RCC 7860 (cell line): Measurements from ENCODE around the gene PXDN.
A peak's percentile ranks its signal among the peaks of the same experiment; 100 is the strongest.

Experiments
- DNase-seq: peaks from one replicate; pipeline ENCODE4 v3.0.0-alpha.2; 2015; ENCODE audit warnings: low spot score
- FAIRE-seq: peaks from 2 replicates; lab custom pipeline; 2012; peaks lifted over from hg19 to GRCh38; lab: Jason Lieb, UNC

The PXDN gene

DNA sequence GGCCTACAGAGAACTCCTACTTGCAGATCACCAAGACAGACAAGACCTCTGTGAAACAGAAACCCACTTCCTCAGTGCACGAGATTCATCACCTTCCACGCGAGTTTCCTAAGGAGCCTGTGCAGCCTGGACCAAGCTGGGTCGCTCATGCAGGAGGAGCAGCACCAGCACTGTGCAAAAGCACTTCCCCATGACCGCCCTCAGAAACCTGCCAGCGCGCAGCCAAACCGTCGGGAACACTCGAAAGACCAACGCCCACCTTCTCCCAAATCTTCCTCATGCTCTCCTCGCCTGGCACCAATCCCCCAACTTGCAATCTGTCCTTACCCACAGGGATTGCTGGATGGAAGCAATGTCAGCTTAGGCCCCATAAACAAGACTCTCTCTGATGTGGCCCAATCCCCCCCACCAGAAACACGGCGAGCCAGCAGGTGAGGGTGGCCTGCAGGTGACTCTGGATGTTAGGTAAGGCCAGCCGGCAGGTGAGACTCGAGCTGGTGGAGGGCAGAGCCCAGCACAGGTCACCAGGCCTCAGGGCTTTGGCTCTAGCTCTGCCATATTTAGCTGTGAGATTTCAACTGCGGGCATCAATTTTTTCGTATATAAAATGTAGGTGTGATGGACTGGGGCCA lies 69.4 kb downstream of the PXDN start:
- FAIRE-seq, result no peak

GRCh38 chr2:1674276-1674675 lies 70.0 kb downstream of the PXDN start:
- FAIRE-seq (no peak), DNase-seq (no peak)

More for the DNA sequence above, 69.4 kb downstream of the PXDN start:
- DNase-seq, result no peak

GRCh38 chr2:1673160-1673944 lies 71.0 kb downstream of the PXDN start:
- no peak for DNase-seq
- no peak for FAIRE-seq

- FAIRE-seq (no peak), DNase-seq (no peak)
Measured at GRCh38 chr2:1672738-1673137, 71.6 kb downstream of the PXDN start.

GRCh38 chr2:1671916-1672315 lies 72.4 kb downstream of the PXDN start:
- DNase-seq (no peak), FAIRE-seq (no peak)

GRCh38 chr2:1670636-1671035 lies 73.7 kb downstream of the PXDN start:
- no peak for FAIRE-seq
- DNase-seq, result no peak

DNA sequence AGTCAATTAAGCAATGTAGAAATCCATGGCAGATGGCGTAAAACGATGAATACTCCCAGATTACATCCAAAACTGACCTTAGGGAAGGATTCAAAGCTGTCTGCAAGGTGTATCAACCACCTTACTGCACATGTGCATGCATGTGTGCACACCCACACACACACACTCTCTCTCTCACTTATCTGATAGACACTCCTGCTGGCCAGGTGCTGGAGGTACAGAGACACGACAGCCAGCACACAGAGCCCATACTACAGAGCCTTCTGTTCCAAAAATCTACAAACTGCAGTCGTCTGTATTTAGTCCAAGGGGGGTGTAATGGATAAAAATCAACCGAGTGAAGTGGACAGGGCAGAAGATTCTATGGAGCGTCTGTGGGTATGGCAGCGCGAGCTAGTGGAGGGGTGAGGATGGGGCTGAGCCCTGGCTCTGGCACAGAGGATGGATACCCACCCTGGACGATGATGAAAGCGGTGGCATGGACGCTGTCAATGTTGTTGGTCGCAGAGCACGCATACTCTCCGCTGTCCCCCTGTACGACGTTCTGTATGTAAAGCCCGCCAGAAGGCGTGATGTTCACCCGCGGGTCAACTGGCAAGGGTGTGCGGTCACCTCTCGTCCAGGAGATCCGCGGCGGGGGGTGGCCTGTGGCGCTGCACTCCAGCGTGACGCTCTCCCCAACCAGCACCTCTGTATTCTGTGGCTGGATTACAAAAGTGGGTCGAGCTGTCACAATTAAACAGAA lies 78.4 kb downstream of the PXDN start:
- DNase-seq (no peak), FAIRE-seq (no peak)

DNA sequence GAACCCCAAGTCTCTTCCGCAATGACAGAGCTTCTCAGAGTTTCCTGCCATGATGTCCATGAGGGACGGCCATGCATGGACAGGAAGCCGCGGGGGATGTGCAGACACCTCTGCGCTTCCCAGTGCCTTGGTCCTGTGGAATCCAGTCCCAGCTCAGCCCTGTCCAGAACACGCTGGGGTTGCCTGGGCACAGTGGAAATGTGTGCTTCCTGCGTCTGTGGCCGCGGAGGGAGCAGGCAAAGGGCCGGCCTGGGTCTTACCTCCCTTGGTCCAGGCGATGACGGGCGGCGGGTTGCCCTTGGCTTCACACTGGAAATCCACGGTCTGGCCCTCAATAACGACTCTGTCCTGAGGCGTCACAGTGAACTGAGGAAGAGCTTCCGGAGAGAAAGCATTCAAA lies 79.6 kb downstream of the PXDN start:
- no peak for FAIRE-seq
- DNase-seq, result no peak

GRCh38 chr2:1664076-1664605 lies 80.2 kb downstream of the PXDN start:
- DNase-seq, result no peak
- FAIRE-seq, result no peak

DNA sequence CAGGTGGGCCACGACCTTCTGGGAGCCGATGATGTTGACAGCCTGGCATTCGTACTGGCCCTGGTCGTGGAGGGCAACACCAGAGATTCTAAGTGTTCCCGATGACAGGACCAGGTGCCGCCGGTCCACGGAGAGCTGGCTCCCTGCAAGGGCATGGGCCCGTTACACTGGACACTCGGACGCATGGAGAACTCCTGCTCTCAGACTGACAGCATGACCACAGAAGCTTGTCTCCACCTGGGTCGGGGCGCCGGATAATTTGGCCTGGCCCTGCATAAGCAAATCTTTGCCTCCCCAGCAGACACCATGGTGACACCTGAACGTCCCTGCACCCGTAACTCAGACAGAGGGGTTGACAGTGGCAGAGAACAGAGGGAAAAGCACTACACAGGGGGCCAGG lies 80.7 kb downstream of the PXDN start:
- DNase-seq (no peak), FAIRE-seq (no peak)

GRCh38 chr2:1662606-1663180 lies 81.6 kb downstream of the PXDN start:
- FAIRE-seq (no peak), DNase-seq (no peak)

DNA sequence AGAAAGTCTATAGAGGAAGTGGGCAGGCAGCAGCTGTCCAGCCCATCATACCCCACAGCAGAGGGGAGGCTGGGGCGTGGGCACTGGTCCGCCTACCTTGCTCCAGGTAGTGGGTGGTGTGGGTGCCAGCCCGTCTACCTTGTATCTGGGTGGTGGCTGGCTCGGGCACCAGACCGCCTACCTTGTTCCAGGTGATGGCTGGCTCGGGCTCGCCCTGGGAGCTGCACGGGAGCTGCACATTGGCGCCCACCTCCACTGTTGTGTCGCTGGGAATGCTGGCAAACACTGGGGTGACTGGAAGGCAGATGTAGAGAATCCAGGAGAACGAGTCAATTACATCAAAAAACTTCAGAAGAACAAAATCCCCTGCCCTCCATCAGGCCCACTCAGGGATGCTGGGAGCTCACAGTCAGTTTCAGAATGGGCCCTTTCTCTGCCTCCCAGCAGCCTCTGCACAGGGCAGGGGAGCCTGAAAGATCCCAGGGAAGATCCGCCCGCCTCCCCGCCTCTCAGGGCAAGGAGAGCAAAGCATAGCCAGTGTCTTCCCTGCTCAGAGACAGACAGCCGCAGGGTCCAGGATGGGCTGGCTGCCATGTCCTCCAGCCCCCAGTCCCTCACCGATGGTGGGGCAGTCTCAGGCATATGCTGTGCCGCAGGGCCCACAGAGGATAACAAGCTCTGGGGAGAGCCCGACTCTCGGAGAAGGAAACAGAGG lies 82.3 kb downstream of the PXDN start:
- DNase-seq (no peak), FAIRE-seq (no peak)

GRCh38 chr2:1660656-1661640 lies 83.4 kb downstream of the PXDN start:
- DNase-seq (no peak), FAIRE-seq (no peak)

GRCh38 chr2:1659951-1660565 lies 84.3 kb downstream of the PXDN start:
- DNase-seq, result no peak
- FAIRE-seq, result no peak

DNA sequence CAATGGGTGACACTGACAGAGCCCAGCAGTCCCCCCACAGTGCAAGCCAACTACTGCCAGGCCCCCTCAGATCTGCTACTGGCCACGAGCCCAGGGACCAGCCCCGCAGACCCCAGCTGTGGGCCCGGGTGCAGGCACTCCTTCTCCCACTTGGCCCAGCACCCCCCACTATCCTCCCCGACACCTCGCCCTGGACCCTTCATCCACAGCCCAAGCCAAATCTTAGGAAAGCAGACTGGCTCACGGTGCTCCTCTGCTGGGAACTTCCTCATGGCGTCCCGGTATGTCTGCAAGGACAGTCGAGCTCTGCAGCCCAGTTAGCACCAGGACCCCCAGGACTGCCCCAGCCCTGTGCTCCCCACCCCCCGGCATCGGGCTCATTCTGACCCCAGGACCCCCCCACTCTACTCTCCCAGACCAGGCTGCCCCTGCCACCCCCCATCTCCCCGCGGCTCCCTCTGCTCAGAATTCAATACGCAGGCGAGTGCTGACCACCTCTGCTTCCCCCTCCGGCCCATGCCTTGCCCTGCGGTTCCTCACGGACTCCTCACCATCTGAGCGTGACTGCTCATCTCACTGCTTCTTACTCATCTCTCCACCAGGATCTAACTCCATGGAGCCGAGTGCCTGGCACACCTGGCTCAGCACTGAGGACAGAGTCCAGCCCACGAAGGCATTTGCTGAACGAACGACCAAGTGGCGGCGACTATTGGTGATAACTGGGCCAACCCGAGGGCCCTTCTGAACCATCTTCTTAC lies 85.7 kb downstream of the PXDN start:
- DNase-seq, result peak; percentile 8
- FAIRE-seq, result no peak

DNA sequence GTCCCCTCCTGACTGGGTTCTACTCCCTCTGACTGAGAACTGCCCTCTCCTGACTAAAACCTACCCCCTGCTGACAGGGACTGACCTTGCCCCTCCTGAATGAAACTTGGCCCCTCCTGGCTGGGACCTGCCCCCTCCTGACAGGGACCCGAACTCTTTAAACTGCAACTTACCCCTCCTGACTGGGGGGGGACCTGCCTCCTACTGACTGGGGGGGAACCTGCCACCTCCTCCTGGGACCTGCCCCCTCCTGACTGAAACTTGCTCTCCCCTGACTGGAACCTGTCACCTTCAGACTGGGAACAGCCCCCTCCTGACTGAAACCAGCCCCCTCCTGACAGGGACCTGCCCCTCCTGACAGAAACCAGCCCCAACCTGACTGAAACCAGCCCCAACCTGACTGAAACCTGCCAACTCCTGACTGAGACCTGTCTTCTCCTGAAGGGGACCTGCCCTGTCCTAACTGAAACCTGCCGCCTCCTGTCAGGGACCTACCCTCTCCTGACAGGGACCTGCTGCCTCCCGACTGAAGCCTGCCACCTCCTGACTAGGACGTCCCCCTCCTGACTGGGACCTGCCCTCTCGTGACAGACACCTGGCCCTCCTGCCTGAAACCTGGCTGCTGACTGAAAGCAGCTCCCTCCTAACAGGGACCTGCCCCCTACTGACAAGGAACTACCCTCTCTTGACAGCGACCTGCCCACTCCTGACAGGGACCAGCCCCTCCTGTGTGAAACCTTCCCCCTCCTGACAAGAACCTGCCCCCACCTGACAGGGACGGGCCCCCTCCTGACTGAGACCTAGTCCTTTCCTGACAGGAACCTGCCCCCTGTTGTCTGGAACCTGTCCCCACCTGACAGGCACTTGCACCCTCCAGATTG lies 87.1 kb downstream of the PXDN start:
- no peak for DNase-seq
- FAIRE-seq, result no peak

- no peak for FAIRE-seq
- DNase-seq, result peak; percentile 10
Measured at GRCh38 chr2:1656326-1656960, 87.9 kb downstream of the PXDN start.
